HG02943 (cell line): ENCODE measurements around the gene CMPK2.
"Not testable (repeated sequence)": the region's sequence is repeated elsewhere in the genome, so short reads cannot be mapped to it uniquely, and the experiment has no call there.

Experiments
- ATAC-seq: cut with Tn5 transposase; IDR thresholded peaks from one replicate; pipeline ENCODE4 v1.9.1; 2021; ENCODE audit warnings: mild to moderate bottlenecking, low read depth, moderate library complexity; ENCODE audit not compliant: unreplicated experiment

Gene CMPK2

GRCh38 chr2:6881046-6881445 is 15.3 kb upstream of the CMPK2 start:
- no peak for ATAC-seq

DNA sequence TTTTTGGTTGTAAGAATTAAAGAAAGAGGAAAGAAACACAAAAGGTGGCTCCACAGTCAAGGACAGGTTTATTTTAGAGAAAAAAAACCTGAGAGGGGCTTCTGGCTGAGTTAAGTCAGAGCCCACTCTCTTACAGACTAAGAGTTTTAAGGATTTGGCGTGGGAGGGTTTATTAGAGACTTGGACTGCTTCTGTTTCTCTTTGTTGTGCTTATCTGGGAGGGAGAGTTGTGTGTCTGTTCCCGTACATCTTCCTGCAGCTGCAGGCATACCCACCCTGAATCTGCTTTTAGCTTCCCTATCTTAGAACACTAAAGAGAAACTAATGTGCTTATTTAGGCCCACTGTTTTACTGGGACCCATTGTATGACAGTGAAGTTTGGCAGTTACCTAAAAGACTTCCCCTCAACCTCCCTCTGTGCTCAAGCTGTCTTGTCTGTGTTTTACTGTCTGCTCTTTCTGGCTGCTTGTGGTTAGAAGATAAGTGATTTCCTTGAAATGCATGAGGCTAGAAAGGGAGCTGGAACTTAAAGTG is 14.6 kb upstream of the CMPK2 start:
- no peak for ATAC-seq

DNA sequence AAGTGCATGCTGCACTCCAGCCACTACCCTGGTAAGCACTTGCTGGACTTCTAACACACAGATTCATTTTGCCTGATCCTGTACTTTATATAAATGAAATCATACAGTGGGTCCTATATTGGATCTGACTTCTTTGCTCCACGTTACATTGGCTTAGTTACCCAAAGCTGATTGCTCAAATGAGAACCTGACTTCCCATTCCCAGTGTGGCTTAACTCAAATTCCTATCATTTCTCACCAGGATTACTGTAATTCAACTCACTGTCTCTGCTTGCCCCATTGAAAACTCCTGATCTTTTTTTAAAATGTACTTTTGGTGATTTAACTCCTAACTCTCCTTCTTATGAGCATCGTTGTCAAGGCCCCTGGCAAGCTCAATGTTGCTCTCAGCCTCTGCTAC is 13.3 kb upstream of the CMPK2 start:
- ATAC-seq, result no peak

DNA sequence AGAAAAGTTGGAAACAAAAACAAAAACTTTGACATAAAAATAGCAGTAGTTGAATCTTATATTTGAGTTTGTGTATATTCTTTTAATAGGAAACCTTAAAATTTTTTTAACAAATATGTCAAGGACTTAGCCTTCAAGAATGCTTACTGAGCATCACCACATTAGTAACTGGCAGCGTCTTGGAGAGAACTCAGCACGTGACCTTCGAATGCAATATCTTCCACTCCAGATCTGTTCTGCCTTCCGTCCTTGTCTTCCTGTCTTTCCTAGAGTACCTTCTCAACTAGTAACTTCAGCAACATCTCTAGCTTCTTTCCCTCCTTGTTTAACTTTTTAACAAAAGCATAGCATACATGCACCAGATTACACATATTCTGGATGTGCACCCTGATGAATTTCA is 12.8 kb upstream of the CMPK2 start:
- ATAC-seq, result no peak

- ATAC-seq, result peak; percentile 70
Observed at GRCh38 chr2:6877402-6878304, 11.9 kb upstream of the CMPK2 start, which contains the start of gene RSAD2. TSS of gene RSAD2 (plus strand) at chr2:6877777. CDS start at chr2:6877801, 24 bp downstream.

- ATAC-seq, result no peak
Observed at GRCh38 chr2:6876309-6876708, 10.6 kb upstream of the CMPK2 start.

DNA sequence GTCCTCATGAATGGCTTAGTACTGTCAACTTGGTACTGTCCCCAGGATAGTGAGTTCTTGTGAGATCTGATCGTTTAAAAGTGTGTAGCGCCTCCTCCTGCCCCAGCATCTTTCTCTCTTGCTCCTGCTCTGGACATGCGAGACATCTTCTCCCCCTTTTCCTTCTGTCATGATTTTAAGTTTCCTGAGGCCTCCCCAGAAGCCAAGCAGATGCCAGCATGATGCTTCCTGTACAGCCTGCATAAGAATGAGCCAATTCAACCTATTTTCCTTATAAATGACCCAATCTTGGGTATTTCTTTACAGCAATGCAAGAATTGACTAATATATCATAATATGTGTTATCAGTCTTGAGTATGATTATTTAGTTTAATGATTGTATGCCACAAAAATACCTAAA is 8.3 kb upstream of the CMPK2 start:
- no peak for ATAC-seq

GRCh38 chr2:6872394-6872793 is 6.7 kb upstream of the CMPK2 start:
- ATAC-seq, result no peak

DNA sequence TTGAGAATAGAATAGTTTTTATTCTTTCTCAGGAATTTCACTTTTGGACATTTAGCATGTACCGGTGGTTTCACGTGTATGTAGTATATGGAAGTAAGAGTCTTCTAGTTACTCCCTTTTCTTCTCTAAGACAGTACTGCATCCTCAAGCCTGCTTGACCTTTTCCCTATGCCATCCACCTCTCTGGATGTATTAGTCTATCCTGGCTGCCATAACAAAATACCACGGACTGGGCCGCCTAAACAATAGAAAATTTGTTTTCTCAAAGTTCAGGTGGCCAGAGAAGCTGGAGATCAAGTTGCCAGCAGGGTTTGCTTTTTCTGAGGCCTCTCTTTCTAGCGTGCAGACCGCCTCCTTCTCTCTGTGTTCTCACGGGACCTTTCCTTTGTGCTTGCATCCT is 1.3 kb upstream of the CMPK2 start:
- ATAC-seq, result no peak

DNA sequence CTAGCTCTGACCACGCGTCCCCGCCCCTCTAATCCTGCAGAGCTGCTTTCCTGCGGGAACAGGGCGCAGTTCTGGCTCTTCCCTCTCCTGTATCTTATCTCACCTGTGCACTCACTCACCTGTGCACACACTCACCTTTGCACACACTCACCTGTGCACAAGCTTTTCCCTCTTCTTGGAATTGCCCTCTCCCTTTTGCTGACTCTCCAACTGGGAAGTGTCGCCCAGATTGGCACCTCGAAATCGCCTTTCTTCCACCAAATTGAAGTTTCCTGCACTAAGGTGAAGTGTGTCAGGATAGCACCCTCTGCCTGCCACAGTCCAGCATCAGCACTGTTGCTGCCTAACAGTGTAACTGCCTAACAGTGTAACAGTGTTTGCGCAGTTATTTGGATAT is 566 bp upstream of the CMPK2 start:
- no peak for ATAC-seq

GRCh38 chr2:6864923-6865345 is 773 bp downstream of the CMPK2 start:
- ATAC-seq, result peak; percentile 26

DNA sequence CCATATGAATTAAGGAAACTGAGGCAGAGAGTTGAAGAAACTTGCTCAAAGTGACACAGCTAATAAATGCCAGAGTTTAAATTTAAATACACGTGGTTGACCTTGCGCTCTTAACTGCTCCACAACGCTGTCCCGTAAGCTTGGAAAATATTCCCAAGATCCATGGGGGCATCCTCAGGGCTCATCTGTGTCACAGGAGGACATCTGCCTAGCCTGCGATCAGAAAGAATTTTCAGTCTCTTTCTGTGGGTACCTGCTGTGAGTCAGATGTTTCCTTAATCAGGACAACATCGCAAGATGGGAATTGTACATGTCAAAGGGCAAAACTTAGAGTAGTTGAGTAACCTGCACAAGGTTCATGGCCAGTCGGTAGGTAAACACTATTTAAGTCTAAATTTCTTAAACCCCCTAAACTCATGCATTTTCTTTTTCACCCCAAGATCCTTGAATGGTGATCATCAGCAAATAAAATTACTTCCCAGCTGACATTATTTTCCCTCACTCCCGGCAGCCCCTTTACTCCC is 1.4 kb downstream of the CMPK2 start:
- no peak for ATAC-seq

DNA sequence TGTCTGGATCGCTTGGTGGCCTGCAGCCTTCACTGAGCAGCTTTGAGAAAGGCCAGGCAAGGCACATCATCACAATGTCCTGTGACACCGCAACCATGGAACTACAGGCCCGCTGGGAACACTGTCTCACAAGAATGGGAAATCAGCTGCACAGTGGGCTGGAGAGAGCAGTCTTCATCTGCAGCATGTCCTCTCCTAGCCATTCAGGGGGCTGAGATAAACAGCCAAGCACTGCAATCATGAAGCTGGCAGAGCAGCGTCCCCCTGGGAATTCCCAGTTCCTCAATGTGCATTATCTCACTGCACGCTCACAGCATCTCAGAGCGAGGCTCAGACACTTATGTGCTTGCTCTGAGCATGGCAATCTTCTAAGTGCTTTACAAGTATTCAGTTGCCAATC is 1.9 kb downstream of the CMPK2 start:
- ATAC-seq, result no peak

DNA sequence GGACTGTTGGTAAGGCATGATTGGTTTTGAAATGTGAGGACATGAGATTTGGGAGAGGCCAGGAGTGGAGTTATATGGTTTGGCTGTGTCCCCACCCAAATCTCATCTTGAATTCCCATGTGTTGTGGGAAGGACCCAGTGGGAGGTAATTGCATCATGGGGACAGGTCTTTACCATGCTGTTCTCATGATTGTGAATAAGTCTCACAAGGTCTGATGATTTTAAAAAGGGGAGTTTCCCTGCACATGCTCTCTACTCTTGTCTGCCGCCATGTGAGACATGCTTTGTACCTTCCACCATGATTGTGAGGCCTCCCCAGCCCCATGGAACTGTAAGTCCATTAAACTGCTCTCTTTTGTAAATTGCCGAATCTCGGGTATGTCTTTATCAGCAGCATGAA is 5.4 kb downstream of the CMPK2 start:
- ATAC-seq, result no peak

DNA sequence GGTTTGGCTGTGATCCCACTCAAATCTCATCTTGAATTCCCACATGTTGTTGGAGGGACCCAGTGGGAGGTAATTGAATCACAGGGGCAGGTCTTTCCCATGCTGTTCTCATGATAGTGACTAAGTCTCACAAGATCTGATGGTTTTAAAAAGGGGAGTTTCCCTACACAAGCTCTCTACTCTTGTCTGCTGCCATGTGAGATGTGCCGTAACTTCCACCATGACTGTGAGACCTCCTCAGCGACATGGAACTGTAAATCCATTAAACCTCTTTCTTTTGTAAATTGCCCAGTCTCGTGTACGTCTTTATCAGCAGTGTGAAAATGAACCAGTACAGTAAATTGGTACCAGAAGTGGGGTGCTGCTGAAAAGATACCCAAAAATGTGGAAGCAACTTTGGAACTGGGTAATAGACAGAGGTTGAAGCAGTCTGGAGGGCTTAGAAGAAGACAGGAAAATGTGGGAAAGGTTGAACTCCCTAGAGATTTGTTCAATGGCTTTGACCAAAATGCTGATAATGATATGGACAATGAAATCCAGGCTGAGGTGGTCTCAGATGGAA is 7.2 kb downstream of the CMPK2 start:
- ATAC-seq, result not testable (repeated sequence)

- no peak for ATAC-seq
Observed at GRCh38 chr2:6856548-6856920, 9.2 kb downstream of the CMPK2 start.

- ATAC-seq, result no peak
Observed at GRCh38 chr2:6855860-6856547, 9.7 kb downstream of the CMPK2 start.

- no peak for ATAC-seq
Observed at GRCh38 chr2:6854416-6854815, 11.3 kb downstream of the CMPK2 start.

- ATAC-seq, result no peak
Observed at GRCh38 chr2:6852195-6852594, 13.5 kb downstream of the CMPK2 start.

DNA sequence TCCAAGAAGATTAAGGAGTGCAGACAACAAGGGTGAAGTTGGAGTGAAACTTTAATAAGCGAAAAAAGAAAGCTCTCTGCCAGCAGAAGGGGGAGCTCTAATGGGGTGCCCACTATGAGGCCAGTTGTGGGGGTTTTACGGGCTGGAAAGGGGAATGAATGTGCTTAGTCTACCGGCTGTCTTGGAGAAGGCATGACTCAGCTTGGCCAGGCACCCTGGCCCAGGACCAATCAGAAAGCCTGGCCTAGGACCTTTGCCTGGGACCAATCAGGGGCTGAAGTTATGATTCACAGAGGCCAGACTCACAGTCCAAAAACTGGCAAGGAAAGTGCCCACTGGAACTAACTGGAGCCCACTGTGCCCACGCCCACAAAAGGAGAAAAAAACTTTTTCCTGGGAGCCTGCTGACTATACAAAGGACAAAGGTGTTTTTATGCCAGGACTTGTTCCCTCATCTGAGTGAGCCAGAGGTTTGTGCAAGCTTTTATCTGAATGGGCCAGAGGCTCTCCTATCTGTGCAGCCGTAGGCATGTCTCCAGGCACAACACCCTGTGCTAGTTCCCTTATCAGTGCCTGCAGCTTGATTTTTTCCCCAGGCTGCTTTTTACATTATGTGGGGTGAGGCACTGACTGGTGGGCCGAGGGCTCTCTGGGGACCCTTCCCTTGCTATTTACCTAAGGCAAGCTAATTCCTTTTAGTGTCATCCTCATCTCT is 18.6 kb downstream of the CMPK2 start:
- no peak for ATAC-seq
